ENCODE results near the gene CHMP3. TPM values are rescaled to one million over a fixed set of nuclear protein-coding genes. Genes with fewer than 3 reads are reported as not detected.

CHMP3 gene
- total RNA-seq, 2 experiments from 2014 or later, result 8.5 to 27.2 TPM

GRCh38 chr2:86519349-86519748, 43.9 kb downstream of the CHMP3 start:
- Histone ChIP-seq H2AFZ (ENCODE audit: low read length) (no peak overlapping the region), H3K4me3 (ENCODE audit: low read depth, low read length, poor library complexity, severe bottlenecking) (no peak overlapping the region), H3K4me2 (ENCODE audit: low read length) (no peak overlapping the region), H3K9me2 (ENCODE audit: insufficient read depth, low read length) (no peaks in the 10 kb centered on the region), H3K36me3 (ENCODE audit: insufficient read depth, low read length) (peaks cover 11% of the 10 kb centered on the region; the same call in 1 of the 2 replicates), H3K27ac (ENCODE audit: low read depth, low read length, poor library complexity, severe bottlenecking) (no peak overlapping the region), H3K79me2 (ENCODE audit: insufficient read depth, low read depth, low read length) (no peaks in the 10 kb centered on the region), H3K9me3 (ENCODE audit: low read length) (peaks cover 15% of the 10 kb centered on the region; the same call in 1 of the 2 replicates), H3K4me1 (ENCODE audit: insufficient read depth, low read length, poor library complexity, severe bottlenecking) (no peaks in the 10 kb centered on the region), H4K20me1 (ENCODE audit: insufficient read depth, low read length) (no peaks in the 10 kb centered on the region)
- no TSS peak for BruUV-seq (replicated peaks)
- intact Hi-C loops (cut with micrococcal nuclease; ENCODE audit: unreplicated experiment), result no loop called here
- ChIA-PET POLR2A (interaction anchor here (0.7 kb wide), 1 partner anchor 379 kb away, joined by 3 read pairs; no protein-coding TSS in a partner anchor), CTCF (ENCODE audit: unreplicated experiment) (no interaction called here)
- no peak for DNase-seq (ENCODE audit: low spot score)
- TF ChIP-seq EZH2phosphoT487 (IDR thresholded peaks at IDR 0.05; ENCODE audit: borderline replicate concordance, low read depth, low read length) (no peak), CTCF (conservative IDR thresholded peaks at IDR 0.05; ENCODE audit: low read length) (no peak)

- intact Hi-C loops (cut with micrococcal nuclease; ENCODE audit: unreplicated experiment), result no loop called here
- peak; percentile 4 for DNase-seq (ENCODE audit: low spot score)
Observed at GRCh38 chr2:86518481-86518880, 44.8 kb downstream of the CHMP3 start.

More at GRCh38 chr2:86518481-86518880, 44.8 kb downstream of the CHMP3 start:
- no peaks in the 10 kb centered on the region for H3K4me1 ChIP-seq (ENCODE audit: insufficient read depth, low read length, poor library complexity, severe bottlenecking)
- no TSS peak for BruUV-seq (replicated peaks)
- H3K79me2 ChIP-seq (ENCODE audit: insufficient read depth, low read depth, low read length), result no peaks in the 10 kb centered on the region
- no peak overlapping the region for H3K4me3 ChIP-seq (ENCODE audit: low read depth, low read length, poor library complexity, severe bottlenecking)
- peak; percentile 51 for TF ChIP-seq CTCF (conservative IDR thresholded peaks at IDR 0.05; ENCODE audit: low read length)
- no peak for TF ChIP-seq EZH2phosphoT487 (IDR thresholded peaks at IDR 0.05; ENCODE audit: borderline replicate concordance, low read depth, low read length)
- ChIA-PET POLR2A (no interaction called here), CTCF (ENCODE audit: unreplicated experiment) (no interaction called here)
- H3K4me2 ChIP-seq (ENCODE audit: low read length), result no peak overlapping the region
- H3K36me3 ChIP-seq (ENCODE audit: insufficient read depth, low read length), result peaks cover 11% of the 10 kb centered on the region; the same call in 1 of the 2 replicates
- no peak overlapping the region for H2AFZ ChIP-seq (ENCODE audit: low read length)
- no peaks in the 10 kb centered on the region for H3K9me2 ChIP-seq (ENCODE audit: insufficient read depth, low read length)
- no peaks in the 10 kb centered on the region for H4K20me1 ChIP-seq (ENCODE audit: insufficient read depth, low read length)
- no peak overlapping the region for H3K27ac ChIP-seq (ENCODE audit: low read depth, low read length, poor library complexity, severe bottlenecking)
- H3K9me3 ChIP-seq (ENCODE audit: low read length), result peaks cover 15% of the 10 kb centered on the region; the same call in 1 of the 2 replicates

All from OCI-LY7 (cell line).